K562 (cell line): ENCODE results near the gene GLRX. TPM values are rescaled to one million over a fixed set of nuclear protein-coding genes. Genes with fewer than 3 reads are reported as not detected.
A peak's percentile ranks its signal among the peaks of the same experiment; 100 is the strongest.

ENCODE experiments used
- ATAC-seq: fragments of 200-7000 bp; cut with Tn5 transposase; 3 replicates; pipeline ENCODE4 v1.9.1; 2020; ENCODE audit warnings: moderate library complexity
- BruUV-seq: library from RNA; stranded (reverse); fragments of 400-500 nt; replicated peaks from 2 replicates; lab custom pipeline; 2021; lab: Mats Ljungman, UMichigan
- CTCF ChIA-PET: fragments of 300-600 bp; formaldehyde crosslinking; extraction: SDS; loops from one replicate; lab custom pipeline; 2021; ENCODE audit warnings: low intra/inter-chr PET ratio; lab: Yijun Ruan, JAX
- POLR2A ChIA-PET: fragments of 300-600, 350-650 bp; sonication (Branson Sonifier 250); formaldehyde crosslinking; extraction: SDS; loops from one replicate; lab custom pipeline; 2021; ENCODE audit warnings: antibody characterized with exemption, inconsistent platforms; lab: Yijun Ruan, JAX
- DNase-seq, 4 experiments: peaks; one replicate each; pipeline versions ENCODE4 v3.0.0 to v3.0.0-alpha.2; 2011 to 2018; ENCODE audit warnings: low spot score in 3 of 4, mixed read lengths in 3 of 4; ENCODE audit errors: extremely low read depth in 1 of 4
- FAIRE-seq: peaks from 2 replicates; lab custom pipeline; 2011; peaks lifted over from hg19 to GRCh38; lab: Jason Lieb, UNC
- H2AFZ ChIP-seq: 2 replicates; pipeline ENCODE4 v1.6.0; 2011; ENCODE audit warnings: low read depth, low read length, control low read depth, inconsistent platforms
- H3K27ac ChIP-seq: fragments of 200-600 bp; 3 replicates; pipeline ENCODE4 v1.8.0; 2011; ENCODE audit warnings: low read depth, mild to moderate bottlenecking, control low read depth, inconsistent platforms, low read length, moderate library complexity, mixed read lengths; ENCODE audit errors: extremely low read depth
- H3K27me3 ChIP-seq, 2 experiments: fragments of 300-600 bp in 1 of 2; 2 replicates in 1 of 2; 3 replicates in 1 of 2; pipeline versions ENCODE4 v1.6.0 to v1.8.0; 2011; ENCODE audit warnings: inconsistent platforms in 2 of 2, low read length in 2 of 2, mild to moderate bottlenecking in 1 of 2, mixed read lengths in 1 of 2, moderate library complexity in 1 of 2; ENCODE audit not compliant: control insufficient read depth in 2 of 2, insufficient read depth in 2 of 2
- H3K36me3 ChIP-seq: fragments of 300-600 bp; 3 replicates; pipeline ENCODE4 v1.8.0; 2011; ENCODE audit warnings: mild to moderate bottlenecking, low read length, inconsistent platforms; ENCODE audit not compliant: control insufficient read depth, insufficient read depth
- H3K4me1 ChIP-seq, 2 experiments: fragments of 200-600 bp in 1 of 2; replicated peaks in 1 of 2; 2 replicates in 1 of 2; 3 replicates in 1 of 2; pipeline versions ENCODE4 v1.5.1 to v1.8.0; 2011; ENCODE audit warnings: inconsistent platforms in 2 of 2, low read length in 2 of 2, mild to moderate bottlenecking in 1 of 2, mixed read lengths in 1 of 2, moderate library complexity in 1 of 2; ENCODE audit not compliant: control insufficient read depth in 2 of 2, insufficient read depth in 2 of 2
- H3K4me2 ChIP-seq: 2 replicates; pipeline ENCODE4 v1.6.1; 2011; ENCODE audit warnings: low read length, control low read depth, inconsistent platforms, mixed read lengths; ENCODE audit not compliant: insufficient read depth
- H3K4me3 ChIP-seq: fragments of 200-600 bp; sonication (generic), shearing (Covaris generic); 2 replicates; pipeline ENCODE4 v1.5.1; 2016; ENCODE audit warnings: control low read depth, inconsistent platforms
- H3K79me2 ChIP-seq: fragments of 200-600 bp; 3 replicates; pipeline ENCODE4 v1.8.0; 2011; ENCODE audit warnings: low read length, inconsistent platforms; ENCODE audit not compliant: control insufficient read depth, insufficient read depth
- H3K9ac ChIP-seq, 2 experiments: 2 replicates each; pipeline versions ENCODE4 v1.6.0 to v1.6.1; 2011; ENCODE audit warnings: low read depth in 2 of 2, low read length in 2 of 2, control low read depth in 1 of 2, inconsistent platforms in 1 of 2, mild to moderate bottlenecking in 1 of 2, mixed read lengths in 1 of 2; ENCODE audit not compliant: insufficient read depth in 1 of 2
- H3K9me1 ChIP-seq: one replicate; pipeline ENCODE4 v1.6.0; 2011; ENCODE audit warnings: inconsistent platforms, mild to moderate bottlenecking, low read length, moderate library complexity; ENCODE audit not compliant: control insufficient read depth, insufficient read depth
- H3K9me3 ChIP-seq: replicated peaks from 2 replicates; pipeline ENCODE4 v1.5.1; 2011; ENCODE audit warnings: low read depth, low read length, inconsistent platforms; ENCODE audit not compliant: control insufficient read depth, insufficient read depth
- H4K20me1 ChIP-seq: replicated peaks from 2 replicates; pipeline ENCODE4 v1.6.1; 2011; ENCODE audit warnings: low read length, inconsistent platforms, mixed read lengths; ENCODE audit not compliant: control insufficient read depth, insufficient read depth
- E2F1 ChIP-seq: sonication (generic); formaldehyde crosslinking; IDR thresholded peaks from 2 replicates; pipeline ENCODE4 v1.8.1; 2023; ENCODE audit warnings: mild to moderate bottlenecking, missing genetic modification reagents, moderate library complexity
- LCOR ChIP-seq: sonication (generic); formaldehyde crosslinking; IDR thresholded peaks from 2 replicates; pipeline ENCODE4 v1.8.0; 2022; ENCODE audit warnings: mild to moderate bottlenecking, missing genetic modification reagents
- ZBTB33 ChIP-seq: sonication (generic); formaldehyde crosslinking; IDR thresholded peaks from 2 replicates; pipeline ENCODE4 v1.8.1; 2023; ENCODE audit warnings: mild to moderate bottlenecking, missing genetic modification reagents
- WGBS: fragments of 100-300 bp; shearing (Covaris generic); methylation state at CpG from one replicate; pipeline ENCODE4 v1.1.6; 2016; ENCODE audit warnings: low coverage, mixed read lengths; ENCODE audit not compliant: insufficient coverage; ENCODE audit errors: missing lambda C conversion rate; 5-methylcytosine and 5-hydroxymethylcytosine counted together
- in situ Hi-C: fragments of 300-500 bp; cut with MboI; formaldehyde crosslinking; loops from 4 replicates; pipeline ENCODE4 v1.15.0; 2018; ENCODE audit warnings: inconsistent platforms, mixed read lengths
- intact Hi-C: fragments of 100-400 bp; cut with micrococcal nuclease; formaldehyde crosslinking; loops from 2 replicates; pipeline ENCODE4 v1.14.2; 2022
- polyA plus RNA-seq, 8 experiments: library from polyadenylated mRNA; depleted of rRNA in 4 of 8; stranded (reverse) in 5 of 8; unstranded in 3 of 8; fragments of >200 nt; fragmentation: Nextera tagmentation in 2 of 8; fragmentation: Illumina TruSeq in 1 of 8; extraction: Ambion mirVana in 2 of 8; extraction: Trizol in 1 of 8; gene quantifications; 2 replicates each; pipeline versions ENCODE4 v1.2.1 to v1.2.3, GENCODE V29; 2011 to 2014; ENCODE audit warnings: inconsistent platforms in 1 of 8, missing spikeins in 1 of 8
- total RNA-seq, 7 experiments: library from RNA; depleted of rRNA in 6 of 7; stranded (reverse); fragments of >200 nt in 6 of 7; fragmentation: Illumina TruSeq in 2 of 7; extraction: Trizol in 2 of 7; gene quantifications; 2 replicates each; pipeline versions ENCODE4 v1.2.1 to v1.2.3, GENCODE V29; 2011 to 2021; ENCODE audit warnings: low replicate concordance in 1 of 7

The GLRX gene
- total and polyA plus RNA-seq, 9 of the 15 experiments (the other 6 are each of a cell fraction or from before 2014, with no cell fraction given), result 2.3 to 11.2 (median 4.6) TPM

GRCh38 chr5:95824747-95825146 lies 2.2 kb upstream of the GLRX start:
- H3K36me3 ChIP-seq, result no peaks in the 10 kb centered on the region
- BruUV-seq, result no TSS peak
- intact Hi-C loops (no loop called here), in situ Hi-C loops (loop anchor here (25.0 kb wide), 1 partner anchor 862 kb away; no protein-coding TSS in a partner anchor)
- FAIRE-seq (no peak), DNase-seq (no peak), ATAC-seq (no peak)
- 81% methylated on average over 5 of the region's 5 CpGs for WGBS
- H3K4me1 ChIP-seq, result peaks cover 40 to 45% of the 10 kb centered on the region in 2 experiments
- H3K9me1 ChIP-seq, result peaks cover 6% of the 10 kb centered on the region
- POLR2A ChIA-PET, result no interaction called here
- peak overlapping the region; percentile 80; the same call in 1 of the 2 replicates for H3K4me2 ChIP-seq
- no peak overlapping the region; a peak in 1 of 4 replicates for H3K9ac ChIP-seq
- H3K4me3 ChIP-seq, result no peak overlapping the region
- peak overlapping the region; percentile 95 for H2AFZ ChIP-seq
- no peaks in the 10 kb centered on the region for H3K79me2 ChIP-seq
- no peaks in the 10 kb centered on the region for H4K20me1 ChIP-seq
- H3K9me3 ChIP-seq, result no peaks in the 10 kb centered on the region
- CTCF ChIA-PET, result no interaction called here
- no peaks in the 10 kb centered on the region for H3K27me3 ChIP-seq
- TF ChIP-seq LCOR (CRISPR knock-in tag), result no peak
- no peak for TF ChIP-seq E2F1 (CRISPR knock-in tag)
- TF ChIP-seq ZBTB33 (CRISPR knock-in tag), result peak; percentile 56; the same call in 1 of the 2 replicates
- TF ChIP-seq, all 486 proteins: peak for 1
- no peak overlapping the region; the same call in 2 of the 3 replicates for H3K27ac ChIP-seq
